Esophagus muscularis mucosa (tissue), 4 donors: Measurements from ENCODE around the gene MARK2.

Experiments used
- EP300 ChIP-seq: sonication (generic); formaldehyde crosslinking; IDR thresholded peaks from one replicate; pipeline ENCODE4 v1.6.1; 2017; ENCODE audit warnings: antibody characterized with exemption
- POLR2A ChIP-seq: fragments of 450-650 bp; IDR thresholded peaks from one replicate; pipeline ENCODE4 v1.6.1; 2017; ENCODE audit warnings: antibody characterized with exemption, moderate library complexity, mild to moderate bottlenecking, low read depth
- POLR2AphosphoS5 ChIP-seq, 2 donors: sonication (generic); formaldehyde crosslinking; IDR thresholded peaks; one replicate each; pipeline ENCODE4 v1.6.1; 2017; ENCODE audit warnings: antibody characterized with exemption in 2 of 2
- TF ChIP-seq, protein P1 (sequence below), 3 experiments: fragments of 200-600 bp in 2 of 3; fragments of 450-650 bp in 1 of 3; sonication (generic) in 2 of 3; IDR thresholded peaks; one replicate each; pipeline ENCODE4 v1.5.1; 2017 to 2019; ENCODE audit warnings: antibody characterized with exemption in 3 of 3, mild to moderate bottlenecking in 2 of 3, moderate library complexity in 1 of 3

DNA sequence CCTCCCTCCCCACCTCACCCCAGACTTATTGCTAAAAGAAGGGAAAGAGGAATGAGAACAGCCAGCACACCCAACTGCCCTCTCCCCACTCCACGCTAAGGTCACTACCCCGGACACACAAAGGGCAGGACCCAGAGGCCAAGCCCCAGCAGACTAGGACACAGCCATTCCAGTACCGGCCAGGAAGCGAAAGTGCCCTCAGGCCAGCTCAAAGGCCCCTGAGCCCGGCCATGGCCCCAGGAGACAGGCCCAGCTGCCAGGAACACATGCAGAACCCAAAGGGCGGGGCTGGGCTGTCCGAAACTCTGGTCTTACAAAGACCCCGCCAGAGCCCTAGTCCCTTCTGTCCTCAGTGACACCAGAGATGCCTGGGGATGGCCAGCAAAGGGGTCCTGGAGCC is 72.5 kb downstream of the MARK2 start:
- TF ChIP-seq, protein P1, sequence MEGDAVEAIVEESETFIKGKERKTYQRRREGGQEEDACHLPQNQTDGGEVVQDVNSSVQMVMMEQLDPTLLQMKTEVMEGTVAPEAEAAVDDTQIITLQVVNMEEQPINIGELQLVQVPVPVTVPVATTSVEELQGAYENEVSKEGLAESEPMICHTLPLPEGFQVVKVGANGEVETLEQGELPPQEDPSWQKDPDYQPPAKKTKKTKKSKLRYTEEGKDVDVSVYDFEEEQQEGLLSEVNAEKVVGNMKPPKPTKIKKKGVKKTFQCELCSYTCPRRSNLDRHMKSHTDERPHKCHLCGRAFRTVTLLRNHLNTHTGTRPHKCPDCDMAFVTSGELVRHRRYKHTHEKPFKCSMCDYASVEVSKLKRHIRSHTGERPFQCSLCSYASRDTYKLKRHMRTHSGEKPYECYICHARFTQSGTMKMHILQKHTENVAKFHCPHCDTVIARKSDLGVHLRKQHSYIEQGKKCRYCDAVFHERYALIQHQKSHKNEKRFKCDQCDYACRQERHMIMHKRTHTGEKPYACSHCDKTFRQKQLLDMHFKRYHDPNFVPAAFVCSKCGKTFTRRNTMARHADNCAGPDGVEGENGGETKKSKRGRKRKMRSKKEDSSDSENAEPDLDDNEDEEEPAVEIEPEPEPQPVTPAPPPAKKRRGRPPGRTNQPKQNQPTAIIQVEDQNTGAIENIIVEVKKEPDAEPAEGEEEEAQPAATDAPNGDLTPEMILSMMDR (IDR thresholded peaks at IDR 0.05), result no peak
- no peak for TF ChIP-seq POLR2AphosphoS5 (IDR thresholded peaks at IDR 0.05)
- TF ChIP-seq POLR2A, result no peak
- TF ChIP-seq EP300, result no peak
